GM12891 (cell line): ENCODE data around the gene SCAMP4.
"Not testable (repeated sequence)": the region's sequence is repeated elsewhere in the genome, so short reads cannot be mapped to it uniquely, and the experiment has no call there.

Source experiments
- DNase-seq: peaks from one replicate; pipeline ENCODE4 v3.0.0; 2011; ENCODE audit warnings: low spot score; ENCODE audit not compliant: insufficient read length
- FAIRE-seq: peaks from 2 replicates; lab custom pipeline; 2011; peaks lifted over from hg19 to GRCh38; lab: Jason Lieb, UNC
- PAX5 ChIP-seq: IDR thresholded peaks from 2 replicates; pipeline ENCODE4 v1.6.1; 2011; ENCODE audit warnings: low read length, moderate library complexity, mild to moderate bottlenecking; ENCODE audit not compliant: insufficient read depth, severe bottlenecking
- POLR2A ChIP-seq: IDR thresholded peaks from 2 replicates; pipeline ENCODE4 v1.6.1; 2011; ENCODE audit warnings: low read depth, low read length, control low read depth
- POLR2AphosphoS5 ChIP-seq: IDR thresholded peaks from 2 replicates; pipeline ENCODE4 v1.6.1; 2011; ENCODE audit warnings: low read depth, low read length, control low read depth
- POU2F2 ChIP-seq: IDR thresholded peaks from 2 replicates; pipeline ENCODE4 v1.6.1; 2011; ENCODE audit warnings: low read depth, mild to moderate bottlenecking, control low read depth, low read length, moderate library complexity
- SPI1 ChIP-seq: IDR thresholded peaks from 2 replicates; pipeline ENCODE4 v1.6.1; 2011; ENCODE audit warnings: low read depth, low read length, control low read depth
- TAF1 ChIP-seq: IDR thresholded peaks from 2 replicates; pipeline ENCODE4 v1.6.1; 2011; ENCODE audit warnings: low read depth, low read length, control low read depth

The SCAMP4 gene

DNA sequence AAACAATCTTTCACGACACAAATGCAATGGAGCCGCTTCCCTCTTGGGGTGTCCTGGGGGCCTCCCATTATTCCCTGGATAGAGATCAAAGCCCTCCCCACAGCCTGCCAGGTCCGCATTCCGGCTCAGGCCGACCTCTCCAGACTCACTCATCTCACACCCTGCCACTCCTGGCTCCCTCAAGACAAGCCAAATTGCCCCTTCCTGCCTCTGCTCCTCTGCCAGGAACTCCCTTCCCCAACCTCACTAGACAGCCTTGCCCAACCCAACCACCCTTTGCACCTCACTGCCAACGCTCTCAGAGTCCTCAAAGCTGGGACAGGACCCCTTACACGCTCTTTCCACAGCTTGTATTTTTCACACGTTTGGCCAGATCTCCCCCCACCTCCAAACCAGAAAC lies 21.4 kb upstream of the SCAMP4 start:
- TF ChIP-seq POLR2A (no peak), POLR2AphosphoS5 (no peak), SPI1 (no peak), TAF1 (no peak), POU2F2 (0 out of 2 replicates have a peak, but pooled peaks have one; percentile 11), PAX5 (no peak)
- no peak for DNase-seq
- FAIRE-seq = peak; percentile 31

DNA sequence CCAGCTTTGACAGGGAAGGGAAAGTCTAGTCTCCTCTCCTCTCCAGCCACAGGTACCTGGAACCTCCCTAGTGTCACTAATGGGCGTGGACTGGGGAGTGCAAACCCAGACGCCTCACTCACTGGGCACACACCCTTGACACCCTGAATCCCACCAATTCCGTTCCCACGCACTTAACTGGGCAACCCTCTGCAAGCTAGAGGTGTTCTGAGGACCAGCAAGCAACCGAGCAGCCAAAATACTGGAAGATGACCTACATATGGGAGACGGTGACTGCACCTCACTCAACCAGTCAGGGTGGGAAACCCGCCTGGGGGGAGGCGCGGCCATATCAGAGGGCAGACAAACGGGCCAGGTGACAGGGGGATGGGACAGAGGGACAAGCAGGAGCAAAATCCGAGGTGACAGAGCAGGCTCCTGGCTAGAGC lies 20.9 kb upstream of the SCAMP4 start:
- TF ChIP-seq POU2F2 (no peak), TAF1 (no peak), PAX5 (no peak), POLR2A (no peak), POLR2AphosphoS5 (no peak), SPI1 (no peak)
- FAIRE-seq (peak; percentile 78), DNase-seq (no peak)

DNA sequence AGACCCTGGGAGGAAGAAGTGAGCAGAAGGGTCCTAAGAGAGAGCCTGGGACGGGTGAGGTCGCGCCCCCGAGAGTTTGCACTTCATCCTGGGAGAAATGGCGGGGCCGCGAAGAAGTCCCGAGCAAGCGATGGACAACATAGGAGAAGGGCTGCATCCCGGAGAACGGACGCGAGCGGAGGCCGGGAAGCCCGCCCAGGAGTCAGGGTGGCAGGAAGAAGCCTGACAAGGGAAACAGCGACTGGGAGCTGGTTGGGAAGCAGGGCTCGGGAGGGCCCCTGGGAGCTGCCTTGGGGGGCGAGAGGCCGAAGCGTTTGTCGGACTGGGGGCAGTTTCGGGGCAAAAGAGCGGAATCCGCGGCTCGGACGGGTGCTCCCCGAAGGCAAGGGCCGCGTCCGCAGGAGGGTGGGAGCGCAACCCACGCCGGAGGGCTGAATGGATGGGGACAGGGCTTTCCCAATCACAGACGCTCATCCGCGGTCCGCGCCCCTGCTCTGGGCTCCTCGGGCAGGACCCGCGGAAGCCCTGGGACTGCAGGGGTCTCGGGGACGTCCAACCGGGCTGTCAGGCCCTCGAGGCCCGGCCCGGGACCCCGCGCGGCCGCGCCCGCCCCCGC lies 20.4 kb upstream of the SCAMP4 start:
- TF ChIP-seq PAX5 (no peak), POLR2A (no peak), TAF1 (no peak), POLR2AphosphoS5 (no peak), SPI1 (no peak), POU2F2 (no peak)
- FAIRE-seq (no peak), DNase-seq (no peak)

DNA sequence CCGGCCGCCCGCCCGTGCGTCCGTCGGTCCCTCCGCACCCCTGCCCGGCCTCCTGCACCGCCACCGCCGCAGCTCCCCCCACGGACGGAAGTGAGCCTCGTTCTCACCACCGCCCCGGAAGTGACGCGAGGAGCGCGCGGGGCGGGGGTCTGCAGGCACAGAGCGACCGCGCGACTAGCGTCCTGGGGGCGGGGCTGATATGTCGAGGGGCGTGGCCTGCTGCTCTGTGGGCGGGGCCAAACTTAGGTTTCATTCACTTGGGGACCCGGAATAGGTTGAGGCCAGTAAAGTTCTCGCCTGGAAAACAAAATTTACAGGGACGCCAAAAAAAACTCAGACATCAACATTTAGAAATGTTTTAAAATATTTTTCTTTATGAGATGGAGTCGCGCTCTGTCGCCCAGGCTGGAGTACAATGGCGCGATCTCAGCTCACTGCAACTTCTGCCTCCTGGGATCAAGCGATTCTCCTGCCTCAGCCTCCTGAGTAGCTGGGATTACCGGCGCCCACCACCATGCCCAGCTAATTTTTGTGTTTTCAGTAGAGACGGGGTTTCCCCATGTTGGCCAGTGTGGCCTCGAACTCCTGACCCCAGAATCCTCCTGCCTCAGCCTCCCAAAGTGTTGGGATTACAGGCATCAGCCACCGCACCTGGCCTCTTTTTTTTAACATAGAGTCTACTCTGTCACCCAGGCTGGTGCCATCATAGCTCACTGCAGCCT lies 19.6 kb upstream of the SCAMP4 start, which contains the start of gene ABHD17A:
Gene ABHD17A, minus strand, starts transcription at position 99 of the 722 bp plus-strand sequence. CDS start 3,930 bp downstream, outside the sequence.
- TF ChIP-seq SPI1 (peak; percentile 5; the same call in 1 of the 2 replicates), PAX5 (peak; percentile 6)
- FAIRE-seq = peak; percentile 99
- DNase-seq = peak; percentile 96

DNA sequence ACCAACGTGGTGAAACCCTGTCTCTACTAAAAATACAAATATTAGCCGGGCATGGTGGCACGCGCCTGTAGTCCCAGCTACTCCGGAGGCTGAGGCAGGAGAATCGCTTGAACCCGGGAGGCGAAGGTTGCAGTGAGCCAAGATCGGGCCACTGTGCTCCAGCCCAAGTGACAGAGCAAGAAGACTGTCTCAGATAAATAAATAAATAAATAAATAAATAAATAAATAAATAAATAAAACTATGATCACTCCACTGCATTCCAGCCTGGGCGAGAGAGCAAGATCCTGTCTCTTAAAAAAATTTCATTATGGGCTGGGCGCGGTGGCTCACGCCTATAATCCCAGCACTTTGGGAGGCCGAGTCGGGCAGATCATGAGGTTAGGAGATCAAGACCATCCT lies 18.8 kb upstream of the SCAMP4 start:
- not testable (repeated sequence) for FAIRE-seq, DNase-seq

DNA sequence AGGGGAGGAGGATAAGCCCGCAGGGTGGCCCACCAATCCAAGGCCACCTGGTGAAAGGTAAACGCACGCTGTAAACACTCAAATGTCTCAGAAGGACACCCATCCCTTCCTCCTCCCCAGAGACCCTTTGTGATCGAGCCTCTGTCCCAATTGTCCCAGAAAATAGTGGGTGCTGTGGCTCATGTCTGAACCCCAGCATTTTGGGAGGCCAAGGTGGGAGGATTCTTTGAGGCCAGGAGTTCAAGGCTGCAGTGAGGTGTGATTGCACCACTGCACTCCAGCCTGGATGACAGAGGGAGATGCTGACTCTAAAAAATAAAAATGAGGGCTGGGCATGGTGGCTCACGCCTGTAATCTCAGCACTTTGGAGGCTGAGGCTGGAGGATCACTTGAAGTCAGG lies 16.8 kb upstream of the SCAMP4 start:
- TF ChIP-seq POLR2A (no peak), POU2F2 (no peak), POLR2AphosphoS5 (no peak), TAF1 (no peak), SPI1 (no peak), PAX5 (no peak)
- DNase-seq (no peak), FAIRE-seq (no peak)

DNA sequence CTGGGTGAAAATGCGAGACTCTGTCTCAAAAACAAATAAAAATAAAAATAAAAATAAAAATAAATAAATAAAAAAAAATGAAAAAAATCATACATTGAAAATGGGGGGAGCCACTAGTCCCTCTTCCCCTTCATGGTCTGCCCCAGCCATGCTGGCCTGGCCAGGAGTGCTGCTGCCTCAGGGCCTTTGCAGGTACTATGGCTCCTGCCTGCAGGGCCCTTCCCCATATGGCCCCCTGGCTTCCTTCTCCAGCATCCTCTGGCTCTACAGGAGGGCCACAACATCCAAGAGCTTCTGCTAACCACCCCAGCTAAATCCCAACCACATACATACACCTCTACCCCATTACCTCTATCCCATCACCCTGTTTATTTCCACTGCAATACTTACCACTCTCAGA lies 15.3 kb upstream of the SCAMP4 start:
- DNase-seq (no peak), FAIRE-seq (no peak)
- no peak for TF ChIP-seq SPI1
- no peak for TF ChIP-seq POLR2AphosphoS5
- TF ChIP-seq TAF1 = no peak
- no peak for TF ChIP-seq POU2F2

DNA sequence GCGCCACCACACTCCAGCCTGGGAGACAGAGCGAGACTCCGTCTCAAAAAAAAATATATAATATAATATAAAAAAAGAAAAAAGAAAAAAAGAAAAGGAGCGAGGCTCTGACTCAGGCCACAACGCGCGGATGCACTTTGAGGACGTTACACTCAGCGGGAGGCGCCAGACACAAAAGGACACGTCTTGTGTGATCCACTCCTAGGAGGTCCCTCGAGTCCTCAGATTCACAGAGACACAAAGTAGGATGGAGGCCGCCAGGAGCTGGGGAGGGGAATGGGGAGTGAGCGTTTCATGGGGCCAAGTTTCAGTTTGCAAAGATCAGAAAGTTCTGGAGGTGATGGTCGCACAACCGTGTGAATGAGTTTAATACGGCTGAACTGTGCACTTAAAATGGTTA lies 11.4 kb upstream of the SCAMP4 start:
- FAIRE-seq (no peak), DNase-seq (no peak)
- no peak for TF ChIP-seq PAX5
- TF ChIP-seq TAF1 = no peak
- no peak for TF ChIP-seq POLR2A
- no peak for TF ChIP-seq POU2F2
- TF ChIP-seq SPI1 = no peak
- TF ChIP-seq POLR2AphosphoS5 = no peak

DNA sequence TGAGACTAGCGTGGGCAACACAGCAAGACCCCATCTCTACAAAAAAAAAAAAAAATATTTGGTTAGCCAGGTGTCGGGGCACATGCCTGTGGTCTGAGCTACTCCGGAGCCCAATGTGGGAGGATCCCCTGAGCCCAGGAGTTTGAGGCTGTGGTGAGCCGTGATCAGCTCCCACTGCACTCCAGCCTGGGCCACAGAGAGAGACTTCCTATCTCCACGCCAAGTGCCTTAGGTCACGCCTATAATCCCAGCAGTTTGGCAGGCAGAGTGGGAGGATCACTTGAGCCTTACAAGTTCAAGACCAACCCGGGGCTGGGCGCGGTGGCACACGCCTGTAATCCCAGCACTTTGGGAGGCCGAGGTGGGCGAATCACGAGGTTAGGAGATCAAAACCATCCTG lies 8.7 kb upstream of the SCAMP4 start:
- FAIRE-seq = no peak
- TF ChIP-seq POLR2A (no peak), TAF1 (no peak), SPI1 (no peak), PAX5 (no peak), POLR2AphosphoS5 (no peak), POU2F2 (no peak)
- DNase-seq = no peak

DNA sequence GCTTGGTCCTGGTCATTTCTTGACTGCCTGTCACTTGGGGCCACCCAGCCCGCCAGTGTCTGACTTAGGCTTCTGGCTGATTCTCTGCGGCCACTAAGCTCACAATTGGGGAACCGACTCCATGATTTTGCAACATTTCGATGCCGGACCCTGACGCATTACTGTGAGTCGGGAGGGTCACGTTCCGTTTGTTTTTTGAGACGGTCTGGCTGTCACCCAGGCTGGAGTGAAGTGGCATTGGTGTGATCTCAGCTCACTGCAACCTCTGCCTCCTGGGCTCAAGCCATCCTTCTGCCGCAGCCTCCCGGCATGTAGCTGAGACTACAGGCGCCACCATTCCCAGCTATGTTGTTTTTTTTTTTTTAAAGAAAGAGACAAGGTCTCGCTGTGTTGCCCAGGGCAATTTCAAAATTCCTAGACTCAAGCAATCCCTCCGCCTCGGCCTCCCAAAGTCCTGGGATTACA lies 3.2 kb upstream of the SCAMP4 start:
- no peak for FAIRE-seq
- TF ChIP-seq SPI1 (no peak), POLR2AphosphoS5 (no peak), PAX5 (no peak), POU2F2 (no peak), TAF1 (no peak), POLR2A (no peak)
- no peak for DNase-seq
